GM15510 (cell line): ENCODE data around the gene CREBBP.

Experiments used
- POLR2A ChIP-seq: IDR thresholded peaks from 3 replicates; pipeline ENCODE4 v1.6.1; 2011; ENCODE audit warnings: borderline replicate concordance; ENCODE audit not compliant: insufficient read length; ENCODE audit errors: extremely low read depth

Gene CREBBP

DNA sequence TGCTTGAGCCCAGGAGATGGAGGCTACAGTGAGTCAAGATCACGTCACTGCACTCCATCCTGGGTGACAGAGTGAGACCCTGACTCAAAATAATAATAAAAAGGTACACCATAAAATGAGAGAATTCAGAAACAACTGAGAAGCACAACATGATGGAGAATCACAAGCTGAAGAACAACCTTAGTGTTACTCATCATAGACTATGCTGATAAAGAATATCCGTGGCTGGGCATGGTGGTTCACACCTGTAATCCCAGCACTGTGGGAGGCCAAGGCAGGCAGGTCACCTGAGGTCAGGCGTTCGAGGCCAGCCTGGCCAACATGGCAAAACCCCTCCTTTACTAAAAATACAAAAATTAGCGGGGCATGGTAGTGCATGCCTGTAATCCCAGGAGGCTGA is 16.0 kb downstream of the CREBBP start:
- no peak for TF ChIP-seq POLR2A

DNA sequence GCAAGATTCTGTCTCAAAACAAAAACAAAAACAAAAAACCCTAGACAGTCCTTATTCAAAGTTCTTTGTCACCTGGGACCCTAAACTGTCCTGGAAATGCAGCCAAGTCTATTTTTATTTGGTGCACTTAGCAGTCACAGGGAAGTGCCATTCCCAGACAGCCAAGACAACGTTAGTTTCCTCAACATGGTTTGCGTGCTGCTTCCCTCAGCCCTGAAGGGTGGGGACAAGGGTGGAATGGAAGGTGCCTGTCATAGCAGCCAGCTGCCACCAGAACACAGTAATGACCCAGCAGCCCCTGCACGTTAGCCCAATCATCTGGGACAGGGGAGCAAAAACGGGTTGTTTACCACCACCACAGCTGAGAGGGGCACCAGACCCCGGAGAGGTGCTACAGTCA is 16.9 kb downstream of the CREBBP start:
- no peak for TF ChIP-seq POLR2A

DNA sequence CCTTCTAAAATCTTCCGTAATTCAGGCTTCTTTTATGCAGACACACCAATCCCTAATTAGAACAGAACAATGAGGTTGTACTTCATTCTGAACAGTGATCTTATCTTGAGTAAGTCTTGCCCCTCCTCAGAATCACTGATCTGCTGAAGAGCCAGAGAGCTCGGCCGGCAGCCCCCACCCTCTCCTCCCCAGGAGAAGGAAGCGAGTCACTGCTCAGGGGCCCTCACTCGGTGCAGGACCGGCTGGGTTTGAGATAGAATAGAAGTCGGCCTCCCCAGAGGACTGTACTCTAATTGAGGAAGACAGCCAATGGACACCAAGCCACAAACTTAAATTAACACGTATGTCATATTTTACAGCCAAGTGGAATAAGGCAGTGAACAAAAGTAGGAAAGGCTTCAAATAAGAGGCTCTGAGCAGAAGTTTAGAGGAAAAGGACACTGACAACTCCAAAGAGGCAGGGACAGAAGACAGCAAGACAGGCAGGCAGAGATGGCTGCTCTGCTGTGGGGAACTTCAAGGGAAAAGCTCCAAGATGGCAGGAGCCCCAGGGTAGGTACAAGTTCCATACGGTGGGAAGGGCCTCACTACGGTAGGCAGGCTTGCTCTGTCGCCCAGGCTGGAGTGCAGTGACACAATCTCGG is 18.6 kb downstream of the CREBBP start:
- no peak for TF ChIP-seq POLR2A

DNA sequence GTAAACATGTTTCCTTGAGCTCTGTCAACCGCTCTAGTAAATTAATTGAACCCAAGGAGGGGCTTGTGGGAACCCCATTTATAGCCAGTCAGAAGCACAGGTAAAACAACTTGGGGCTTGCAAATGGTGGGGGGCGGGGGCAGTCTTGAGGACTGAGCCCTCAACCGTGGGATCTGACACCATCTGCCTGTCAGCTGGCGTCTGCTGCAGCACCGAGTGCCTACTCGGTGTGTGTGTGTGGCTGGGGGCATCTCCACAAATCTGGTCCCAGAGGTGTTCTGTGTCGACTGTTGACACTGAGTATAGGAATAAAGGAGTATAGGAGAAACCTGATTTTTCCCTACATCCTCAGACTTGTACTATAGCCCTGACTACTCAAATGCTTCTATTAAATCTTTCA is 20.6 kb downstream of the CREBBP start:
- no peak for TF ChIP-seq POLR2A

- TF ChIP-seq POLR2A = no peak
Measured at GRCh38 chr16:3858801-3859200, 21.7 kb downstream of the CREBBP start.

GRCh38 chr16:3857189-3858043 is 23.1 kb downstream of the CREBBP start:
- no peak for TF ChIP-seq POLR2A

DNA sequence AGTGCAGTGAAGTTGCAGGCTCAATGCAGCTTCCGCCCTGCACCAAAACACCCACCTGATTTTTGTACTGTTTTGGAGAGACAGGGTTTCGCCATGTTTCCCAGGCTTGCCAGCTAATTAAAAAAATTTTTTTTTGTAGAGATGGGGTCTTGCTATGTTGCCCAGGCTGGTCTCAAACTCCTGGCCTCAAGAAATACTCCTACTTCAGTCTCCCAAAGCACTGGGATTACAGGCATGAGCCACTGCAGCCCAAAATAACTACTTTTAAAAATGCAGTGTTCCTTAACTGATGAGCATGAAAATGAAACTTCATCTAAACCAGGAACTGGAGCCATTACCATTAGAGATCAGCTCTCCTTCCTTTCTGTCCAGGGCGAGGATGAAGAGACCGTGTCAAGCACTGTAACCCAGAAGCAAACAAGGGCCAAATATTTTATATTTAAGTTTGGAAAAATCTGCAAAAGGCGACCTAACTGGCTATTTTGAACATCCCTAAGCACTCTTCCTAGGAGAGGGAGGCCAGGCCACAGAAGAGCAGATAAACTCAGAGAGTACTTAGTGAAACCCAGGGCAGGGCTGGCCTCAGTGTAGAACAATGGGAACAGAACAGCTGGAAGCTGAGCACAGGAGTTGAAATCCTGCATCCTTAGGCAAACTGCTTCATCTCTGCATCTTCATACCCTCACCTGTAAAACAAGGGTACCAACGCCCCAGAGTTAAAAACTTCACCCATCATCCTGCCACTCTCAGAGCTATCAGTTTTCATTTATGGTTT is 24.0 kb downstream of the CREBBP start:
- TF ChIP-seq POLR2A = no peak

DNA sequence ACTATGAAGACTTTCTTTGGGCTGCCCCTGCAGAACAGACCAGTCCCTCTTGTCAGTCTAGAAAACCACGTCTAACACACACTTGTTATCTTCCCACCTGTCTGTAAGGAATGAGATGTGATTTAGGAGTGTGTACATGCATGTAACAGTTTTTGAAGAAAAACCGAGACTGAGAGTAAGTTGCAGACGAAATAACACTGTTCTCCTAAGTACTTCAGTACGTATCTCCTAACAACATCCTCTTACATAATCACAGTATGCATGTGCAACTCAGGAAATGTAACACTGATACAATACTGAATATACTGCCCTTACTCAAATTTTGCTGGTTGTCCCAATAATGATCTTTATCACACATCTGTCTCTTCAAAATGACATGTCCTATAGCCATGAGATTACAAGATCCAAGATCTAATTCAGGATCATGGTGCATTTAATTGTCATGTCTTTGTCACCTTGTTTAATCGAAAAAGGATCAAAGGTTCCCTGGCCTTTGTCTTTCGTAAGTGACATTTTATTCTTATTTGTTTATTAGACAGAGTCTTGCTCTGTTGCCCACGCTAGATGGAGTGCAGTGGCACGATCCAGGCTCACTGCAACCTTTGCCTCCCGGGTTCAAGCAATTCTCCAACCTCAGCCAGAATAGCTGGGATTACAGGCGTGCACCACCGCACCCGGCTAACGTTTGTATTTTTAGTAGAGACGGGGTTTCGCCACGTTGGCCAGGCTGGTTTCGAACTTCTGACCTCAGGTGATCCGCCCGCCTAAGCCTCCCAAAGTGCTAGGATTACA is 25.6 kb downstream of the CREBBP start:
- no peak for TF ChIP-seq POLR2A

GRCh38 chr16:3850544-3850899 is 30.0 kb downstream of the CREBBP start:
- TF ChIP-seq POLR2A = no peak

DNA sequence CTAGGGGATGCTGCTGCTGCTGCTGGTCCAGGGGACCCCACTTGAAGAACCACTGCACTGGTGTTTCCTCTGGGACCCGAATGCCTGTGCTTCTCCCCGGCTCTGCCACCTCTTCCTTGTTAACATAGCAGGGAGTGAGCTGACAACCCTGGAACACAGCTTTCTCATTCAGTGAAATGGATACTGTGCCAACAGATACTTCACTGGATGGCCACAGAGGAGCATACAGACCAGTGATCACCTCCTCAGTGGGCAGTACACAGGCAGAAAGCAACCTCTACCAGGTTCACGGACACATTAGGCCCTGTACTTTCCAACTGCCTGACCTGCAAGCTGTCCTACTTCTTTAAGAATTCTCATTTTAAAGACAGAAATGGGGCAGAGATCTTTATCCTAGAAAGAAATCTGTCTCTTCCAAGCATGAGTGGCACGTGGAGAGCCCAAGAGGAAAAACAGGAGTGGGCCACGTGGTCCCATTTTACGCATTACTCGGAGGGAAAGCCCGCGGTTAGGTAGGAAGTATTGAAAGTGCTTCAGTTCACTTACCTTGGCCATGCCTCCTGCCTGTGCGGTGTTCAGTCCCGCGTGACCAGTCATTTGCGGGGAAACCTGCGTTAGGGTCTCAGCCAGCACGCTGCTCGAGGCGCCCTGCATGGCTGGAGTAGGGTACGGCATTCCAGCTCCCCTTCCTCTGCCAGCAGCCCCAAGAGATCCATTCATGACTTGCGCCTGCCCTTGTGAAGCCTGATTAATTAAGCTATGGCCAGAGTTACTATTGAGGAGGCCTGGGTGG is 30.6 kb downstream of the CREBBP start:
- TF ChIP-seq POLR2A = no peak

DNA sequence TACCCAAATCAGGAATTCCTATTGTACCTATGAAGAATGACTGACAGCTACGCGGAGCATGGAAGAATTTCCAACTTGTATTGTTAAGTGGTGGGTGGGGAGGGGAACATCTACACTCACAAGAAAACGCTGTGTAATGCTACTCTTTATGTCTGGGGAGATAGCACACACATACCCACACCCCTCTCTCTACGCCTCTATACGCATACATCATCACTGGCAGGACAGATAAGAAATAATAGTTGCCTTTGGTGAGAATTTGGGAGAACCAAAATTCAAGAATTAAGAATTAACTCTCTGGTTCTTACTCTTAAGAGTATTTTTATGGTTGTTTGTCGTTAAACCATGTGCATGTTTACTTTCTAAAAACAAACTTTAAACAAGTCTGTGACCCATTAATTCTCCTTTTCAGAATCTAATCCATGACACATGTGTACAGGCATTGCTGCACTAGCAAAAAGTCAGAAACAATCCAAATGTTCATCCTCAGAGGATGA is 33.9 kb downstream of the CREBBP start:
- TF ChIP-seq POLR2A = no peak

DNA sequence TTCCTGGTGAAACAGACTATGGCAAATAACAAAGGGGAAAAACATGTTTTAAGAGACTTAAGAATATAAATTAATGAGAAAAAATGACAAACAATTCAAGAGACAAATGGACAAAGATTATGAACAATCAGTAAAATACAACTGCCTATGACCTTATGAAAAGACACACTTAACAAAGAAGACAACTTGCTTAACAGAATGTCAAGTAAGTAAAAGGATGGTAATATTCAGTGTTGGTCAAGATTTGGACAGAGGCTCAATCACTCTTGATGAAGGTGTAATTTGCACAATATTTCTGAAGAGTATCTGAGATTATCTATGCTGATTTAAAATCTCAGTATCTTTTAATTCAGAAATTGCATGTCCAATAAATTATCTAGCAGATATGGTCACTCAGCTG is 34.4 kb downstream of the CREBBP start:
- TF ChIP-seq POLR2A = no peak

- TF ChIP-seq POLR2A = no peak
Measured at GRCh38 chr16:3842994-3843393, 37.5 kb downstream of the CREBBP start.
